ENCODE data around the gene MAGEH1.

The MAGEH1 gene

DNA sequence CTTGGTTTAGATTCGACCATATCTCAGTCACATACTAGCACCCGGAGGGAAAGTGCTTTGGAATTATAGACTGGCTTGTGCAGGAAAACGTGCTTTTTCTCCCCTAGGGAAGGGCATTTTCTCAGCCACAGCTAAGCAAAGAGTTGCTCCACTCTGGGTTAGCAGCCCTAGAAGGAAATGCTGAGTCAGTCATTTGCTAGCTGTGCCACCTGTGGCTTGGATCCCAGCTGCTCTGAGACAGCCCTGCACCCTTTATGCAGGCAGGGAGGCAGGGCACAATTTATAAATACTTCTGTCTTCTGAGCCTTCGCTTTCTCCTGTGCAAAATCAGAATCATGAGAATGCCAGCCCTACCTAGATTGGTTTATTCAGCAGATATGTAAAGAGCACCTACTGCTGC is 39.0 kb downstream of the MAGEH1 start:
- no peak for DNase-seq

Measured in NCI-H1092 treated with DMSO at 0.1 percent for 48 hours (cell line).